ENCODE measurements around the gene FBN1. TPM values are rescaled to one million over a fixed set of nuclear protein-coding genes. Genes with fewer than 3 reads are reported as not detected.

Gene FBN1
- total and polyA plus RNA-seq, 12 donors: 5.6 to 84.6 (median 54.5) TPM

DNA sequence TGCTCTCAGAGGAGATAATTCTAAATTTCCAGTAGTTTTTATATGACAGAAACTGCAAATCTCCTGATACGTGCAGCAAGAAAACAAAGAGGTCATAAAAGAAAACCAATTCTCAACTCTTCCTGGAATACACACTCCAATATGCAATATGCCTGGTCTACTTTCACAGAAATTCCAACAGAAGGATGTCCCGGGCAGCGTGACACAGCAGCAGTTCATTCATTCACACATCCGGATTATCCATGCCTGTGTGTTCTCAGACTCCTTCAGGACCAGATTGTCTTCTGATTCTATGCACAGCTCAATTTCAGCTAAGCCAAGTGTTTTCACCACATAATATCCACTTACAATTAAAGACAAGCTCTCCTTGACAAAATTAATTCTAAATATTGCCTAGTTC lies 64.3 kb downstream of the FBN1 start:
- Histone ChIP-seq H3K4me3 (no peak overlapping the region), H3K9me3 (replicated peaks in 1 of 3) (no peaks in the 10 kb centered on the region), H3K27me3 (no peaks in the 10 kb centered on the region), H3K4me1 (replicated peaks in 1 of 2) (peaks cover 4 to 8% of the 10 kb centered on the region in 2 donors), H3K27ac (no peak overlapping the region), H3K36me3 (replicated peaks in 1 of 2) (no peaks in the 10 kb centered on the region)
- intact Hi-C loops (cut with DNase I): no loop called here
- TF ChIP-seq, protein P1, sequence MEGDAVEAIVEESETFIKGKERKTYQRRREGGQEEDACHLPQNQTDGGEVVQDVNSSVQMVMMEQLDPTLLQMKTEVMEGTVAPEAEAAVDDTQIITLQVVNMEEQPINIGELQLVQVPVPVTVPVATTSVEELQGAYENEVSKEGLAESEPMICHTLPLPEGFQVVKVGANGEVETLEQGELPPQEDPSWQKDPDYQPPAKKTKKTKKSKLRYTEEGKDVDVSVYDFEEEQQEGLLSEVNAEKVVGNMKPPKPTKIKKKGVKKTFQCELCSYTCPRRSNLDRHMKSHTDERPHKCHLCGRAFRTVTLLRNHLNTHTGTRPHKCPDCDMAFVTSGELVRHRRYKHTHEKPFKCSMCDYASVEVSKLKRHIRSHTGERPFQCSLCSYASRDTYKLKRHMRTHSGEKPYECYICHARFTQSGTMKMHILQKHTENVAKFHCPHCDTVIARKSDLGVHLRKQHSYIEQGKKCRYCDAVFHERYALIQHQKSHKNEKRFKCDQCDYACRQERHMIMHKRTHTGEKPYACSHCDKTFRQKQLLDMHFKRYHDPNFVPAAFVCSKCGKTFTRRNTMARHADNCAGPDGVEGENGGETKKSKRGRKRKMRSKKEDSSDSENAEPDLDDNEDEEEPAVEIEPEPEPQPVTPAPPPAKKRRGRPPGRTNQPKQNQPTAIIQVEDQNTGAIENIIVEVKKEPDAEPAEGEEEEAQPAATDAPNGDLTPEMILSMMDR (IDR thresholded peaks at IDR 0.05): no peak
- TF ChIP-seq POLR2A (IDR thresholded peaks at IDR 0.05): no peak
- 78 to 92% (median 87%) methylated on average over 4 of the region's 4 CpGs for WGBS, 4 donors
- no peak for DNase-seq

DNA sequence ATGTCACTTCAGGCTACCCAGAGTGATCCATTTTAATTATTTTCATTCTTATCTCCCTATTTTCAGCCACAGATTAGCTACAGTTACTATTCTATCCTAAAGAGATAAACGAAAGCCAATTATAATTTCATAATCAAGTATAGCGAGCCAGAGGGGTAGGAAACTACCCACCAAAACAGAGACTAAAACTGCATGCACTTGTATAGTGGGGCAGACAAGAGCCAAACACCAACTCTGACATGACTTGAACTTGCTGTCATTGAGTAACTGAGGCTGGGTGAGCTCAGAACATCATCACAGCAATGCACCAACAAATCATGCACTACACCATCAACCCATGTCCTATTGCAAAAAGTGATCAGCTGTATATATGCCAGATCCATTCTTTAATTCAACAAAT lies 64.8 kb downstream of the FBN1 start:
- no peaks in the 10 kb centered on the region for H3K9me3 ChIP-seq (replicated peaks in 1 of 3)
- H3K4me1 ChIP-seq (replicated peaks in 1 of 2): peaks cover 4 to 8% of the 10 kb centered on the region in 2 donors
- DNase-seq: no peak
- intact Hi-C loops (cut with DNase I): no loop called here
- H3K36me3 ChIP-seq (replicated peaks in 1 of 2): no peaks in the 10 kb centered on the region
- TF ChIP-seq, protein P1 (IDR thresholded peaks at IDR 0.05): no peak
- TF ChIP-seq POLR2A (IDR thresholded peaks at IDR 0.05): no peak
- no peak overlapping the region for H3K4me3 ChIP-seq
- H3K27me3 ChIP-seq: no peaks in the 10 kb centered on the region
- 77 to 87% (median 82%) methylated on average over 2 of the region's 2 CpGs for WGBS, 4 donors
- H3K27ac ChIP-seq: no peak overlapping the region

DNA sequence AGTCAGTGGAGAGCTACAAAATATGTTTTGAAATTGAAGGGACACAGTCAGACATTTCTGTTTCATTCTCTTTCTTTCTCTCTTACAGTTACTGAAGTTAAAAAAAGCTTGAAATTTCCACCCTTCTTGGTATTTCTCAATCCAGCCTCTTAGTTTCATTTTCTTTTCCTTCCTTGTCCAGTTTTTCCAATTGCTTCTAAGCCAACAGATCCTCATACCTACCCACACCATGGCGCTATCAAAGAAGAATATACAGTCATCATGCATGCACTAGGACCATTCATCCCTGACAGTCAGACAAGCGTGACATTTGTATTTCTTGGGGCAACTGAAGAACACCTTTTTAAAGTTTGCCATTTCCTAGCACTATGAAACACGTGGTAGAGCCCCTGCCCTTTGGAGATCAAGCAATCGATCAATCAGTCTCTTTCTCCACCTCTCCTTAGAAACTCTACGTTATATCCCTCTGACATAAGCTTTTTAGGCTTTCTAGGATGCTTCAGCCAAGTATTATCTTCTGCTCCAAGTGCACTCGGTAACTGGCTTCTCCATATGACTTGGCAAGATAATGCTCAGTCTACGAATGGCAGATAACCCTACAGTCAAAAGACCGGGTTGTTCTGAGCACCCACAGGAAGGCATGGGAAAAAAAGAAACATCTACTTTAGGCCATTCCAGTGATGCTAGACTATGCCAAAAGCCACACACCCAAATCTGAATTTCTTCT lies 65.4 kb downstream of the FBN1 start:
- TF ChIP-seq, protein P1 (IDR thresholded peaks at IDR 0.05): no peak
- TF ChIP-seq POLR2A (IDR thresholded peaks at IDR 0.05): no peak
- Histone ChIP-seq H3K36me3 (replicated peaks in 1 of 2) (no peaks in the 10 kb centered on the region), H3K27ac (no peak overlapping the region), H3K27me3 (no peaks in the 10 kb centered on the region), H3K9me3 (replicated peaks in 1 of 3) (no peaks in the 10 kb centered on the region), H3K4me3 (peak overlapping the region in 1 of 4 donors; percentile 8), H3K4me1 (replicated peaks in 1 of 2) (peaks cover 4 to 8% of the 10 kb centered on the region in 2 donors)
- intact Hi-C loops (cut with DNase I): no loop called here
- WGBS, 4 donors: 74 to 87% (median 79%) methylated on average over 8 of the region's 8 CpGs
- DNase-seq: no peak

GRCh38 chr15:48578965-48579364 lies 66.5 kb downstream of the FBN1 start:
- Histone ChIP-seq H3K4me1 (replicated peaks in 1 of 2) (peaks cover 4 to 8% of the 10 kb centered on the region in 2 donors), H3K36me3 (replicated peaks in 1 of 2) (no peaks in the 10 kb centered on the region), H3K9me3 (replicated peaks in 1 of 3) (no peaks in the 10 kb centered on the region), H3K27ac (no peak overlapping the region), H3K27me3 (no peaks in the 10 kb centered on the region), H3K4me3 (no peak overlapping the region)
- DNase-seq: no peak
- 77 to 90% (median 80%) methylated on average over 2 of the region's 2 CpGs for WGBS, 4 donors
- no peak for TF ChIP-seq POLR2A (IDR thresholded peaks at IDR 0.05)
- TF ChIP-seq, protein P1 (IDR thresholded peaks at IDR 0.05): no peak
- intact Hi-C loops (cut with DNase I): no loop called here

Data from adrenal gland (tissue), 12 donors.